ENCODE data around the gene C11orf68. TPM values are rescaled to one million over a fixed set of nuclear protein-coding genes. Genes with fewer than 3 reads are reported as not detected.

Gene C11orf68
- total RNA-seq, 2 donors from 2014 or later: 26.0 to 29.1 TPM

GRCh38 chr11:65958291-65958690, 39.4 kb upstream of the C11orf68 start:
- no peak for TF ChIP-seq CTCF (conservative IDR thresholded peaks at IDR 0.05)
- Histone ChIP-seq H3K9me3 (ENCODE audit: control insufficient read depth, low read length) (no peaks in the 10 kb centered on the region), H3K27ac (ENCODE audit: low read depth, low read length) (no peak overlapping the region), H3K36me3 (ENCODE audit: control insufficient read depth, insufficient read depth, low read length) (no peaks in the 10 kb centered on the region), H3K4me1 (ENCODE audit: control insufficient read depth, insufficient read depth, low read length) (peaks cover 4% of the 10 kb centered on the region), H3K9ac (ENCODE audit: extremely low read depth, low read length, poor library complexity, severe bottlenecking) (no peak overlapping the region), H3K4me3 (ENCODE audit: low read length) (no peak overlapping the region), H3K27me3 (ENCODE audit: control insufficient read depth, insufficient read depth, low read length, poor library complexity, severe bottlenecking) (no peaks in the 10 kb centered on the region)
- H3K27me3 Mint-ChIP-seq (ENCODE audit: insufficient read depth): no peaks in the 10 kb centered on the region
- H3K4me1 Mint-ChIP-seq: peaks cover 12% of the 10 kb centered on the region
- WGBS, 2 experiments (ENCODE audit: insufficient coverage in 1 of 2, insufficient read length in 1 of 2): 76 to 83% methylated on average over 2 to 4 of the region's 4 CpGs
- no peak overlapping the region for H3K4me3 Mint-ChIP-seq
- no peaks in the 10 kb centered on the region for H3K9me3 Mint-ChIP-seq
- H3K36me3 Mint-ChIP-seq (ENCODE audit: low read depth): no peaks in the 10 kb centered on the region
- H3K27ac Mint-ChIP-seq: no peak overlapping the region
- DNase-seq: no peak

GRCh38 chr11:65954771-65955170, 35.9 kb upstream of the C11orf68 start:
- Mint-ChIP-seq H3K9me3 (no peaks in the 10 kb centered on the region), H3K27ac (peak overlapping the region; percentile 55), H3K4me1 (no peaks in the 10 kb centered on the region), H3K4me3 (no peak overlapping the region), H3K36me3 (ENCODE audit: low read depth) (no peaks in the 10 kb centered on the region), H3K27me3 (ENCODE audit: insufficient read depth) (no peaks in the 10 kb centered on the region)
- no peak for DNase-seq
- Histone ChIP-seq H3K9me3 (ENCODE audit: control insufficient read depth, low read length) (no peaks in the 10 kb centered on the region), H3K9ac (ENCODE audit: extremely low read depth, low read length, poor library complexity, severe bottlenecking) (no peak overlapping the region), H3K36me3 (ENCODE audit: control insufficient read depth, insufficient read depth, low read length) (no peaks in the 10 kb centered on the region), H3K4me3 (ENCODE audit: low read length) (no peak overlapping the region), H3K27me3 (ENCODE audit: control insufficient read depth, insufficient read depth, low read length, poor library complexity, severe bottlenecking) (no peaks in the 10 kb centered on the region), H3K27ac (ENCODE audit: low read depth, low read length) (no peak overlapping the region), H3K4me1 (ENCODE audit: control insufficient read depth, insufficient read depth, low read length) (no peaks in the 10 kb centered on the region)
- no peak for TF ChIP-seq CTCF (conservative IDR thresholded peaks at IDR 0.05)
- 91 to 95% methylated on average over 7 to 8 of the region's 8 CpGs for WGBS, 2 experiments (ENCODE audit: insufficient coverage in 1 of 2, insufficient read length in 1 of 2)

- Histone ChIP-seq H3K27me3 (ENCODE audit: control insufficient read depth, insufficient read depth, low read length, poor library complexity, severe bottlenecking) (no peaks in the 10 kb centered on the region), H3K27ac (ENCODE audit: low read depth, low read length) (no peak overlapping the region), H3K9me3 (ENCODE audit: control insufficient read depth, low read length) (no peaks in the 10 kb centered on the region), H3K4me1 (ENCODE audit: control insufficient read depth, insufficient read depth, low read length) (no peaks in the 10 kb centered on the region), H3K36me3 (ENCODE audit: control insufficient read depth, insufficient read depth, low read length) (no peaks in the 10 kb centered on the region), H3K4me3 (ENCODE audit: low read length) (no peak overlapping the region), H3K9ac (ENCODE audit: extremely low read depth, low read length, poor library complexity, severe bottlenecking) (no peak overlapping the region)
- Mint-ChIP-seq H3K36me3 (ENCODE audit: low read depth) (no peaks in the 10 kb centered on the region), H3K4me1 (no peaks in the 10 kb centered on the region), H3K27ac (no peak overlapping the region), H3K27me3 (ENCODE audit: insufficient read depth) (no peaks in the 10 kb centered on the region), H3K4me3 (no peak overlapping the region), H3K9me3 (no peaks in the 10 kb centered on the region)
- TF ChIP-seq CTCF (conservative IDR thresholded peaks at IDR 0.05): no peak
- 90 to 95% methylated on average over 4 to 20 of the region's 20 CpGs for WGBS, 2 experiments (ENCODE audit: insufficient coverage in 1 of 2, insufficient read length in 1 of 2)
- DNase-seq: no peak
Observed at GRCh38 chr11:65953471-65953870, 34.6 kb upstream of the C11orf68 start.
